ENCODE measurements around the gene LDLRAP1.

DNA sequence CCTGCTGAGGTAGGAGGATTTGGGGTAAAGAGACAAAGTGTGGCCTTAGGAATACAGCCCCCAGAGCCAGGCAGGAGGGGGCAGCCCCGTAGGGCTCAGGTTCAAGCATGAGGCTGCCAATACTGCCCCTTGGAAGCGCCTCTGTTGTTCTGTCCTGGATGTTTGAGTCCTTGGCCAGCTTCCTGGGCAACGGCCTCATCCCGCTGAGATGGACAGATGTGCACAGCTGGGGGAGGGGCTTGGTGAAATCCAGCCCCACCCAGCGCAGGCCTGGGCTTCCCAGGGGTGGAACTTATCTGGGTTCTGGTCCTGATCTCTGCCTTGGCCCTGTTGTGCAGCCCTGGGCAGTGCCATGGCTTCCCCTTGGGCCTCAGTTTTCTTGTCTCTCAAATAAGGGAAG is 38.4 kb downstream of the LDLRAP1 start:
- no peak for TF ChIP-seq POU2F2 (IDR thresholded peaks at IDR 0.05; ENCODE audit: low read depth, low read length)
- no peak for TF ChIP-seq TAF1 (IDR thresholded peaks at IDR 0.05; ENCODE audit: low read depth, low read length)
- TF ChIP-seq POLR2A (IDR thresholded peaks at IDR 0.05; ENCODE audit: low read depth, low read length), result no peak

All from GM12891 (cell line).